ENCODE data around the gene MKNK1.

MKNK1 gene

DNA sequence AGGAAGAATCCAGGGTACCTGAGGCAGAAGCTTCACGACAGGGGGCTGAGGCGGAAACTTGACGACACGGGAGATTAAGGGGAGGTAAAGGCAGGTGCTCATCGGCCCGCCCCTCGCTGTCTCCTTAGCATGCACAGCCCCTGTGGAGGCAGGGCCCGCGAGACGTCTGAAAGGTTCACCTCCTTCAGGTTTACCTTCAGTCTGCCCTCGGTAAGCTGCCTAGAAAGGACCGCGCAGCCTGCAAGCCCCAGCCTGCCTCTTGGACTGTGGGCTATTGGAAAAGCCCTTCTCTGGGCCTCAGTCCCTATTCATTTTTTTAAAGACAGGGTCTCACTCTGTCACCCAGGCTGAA, 81.1 kb downstream of the MKNK1 start:
- no peak for DNase-seq (ENCODE audit: insufficient read length, low spot score)

DNA sequence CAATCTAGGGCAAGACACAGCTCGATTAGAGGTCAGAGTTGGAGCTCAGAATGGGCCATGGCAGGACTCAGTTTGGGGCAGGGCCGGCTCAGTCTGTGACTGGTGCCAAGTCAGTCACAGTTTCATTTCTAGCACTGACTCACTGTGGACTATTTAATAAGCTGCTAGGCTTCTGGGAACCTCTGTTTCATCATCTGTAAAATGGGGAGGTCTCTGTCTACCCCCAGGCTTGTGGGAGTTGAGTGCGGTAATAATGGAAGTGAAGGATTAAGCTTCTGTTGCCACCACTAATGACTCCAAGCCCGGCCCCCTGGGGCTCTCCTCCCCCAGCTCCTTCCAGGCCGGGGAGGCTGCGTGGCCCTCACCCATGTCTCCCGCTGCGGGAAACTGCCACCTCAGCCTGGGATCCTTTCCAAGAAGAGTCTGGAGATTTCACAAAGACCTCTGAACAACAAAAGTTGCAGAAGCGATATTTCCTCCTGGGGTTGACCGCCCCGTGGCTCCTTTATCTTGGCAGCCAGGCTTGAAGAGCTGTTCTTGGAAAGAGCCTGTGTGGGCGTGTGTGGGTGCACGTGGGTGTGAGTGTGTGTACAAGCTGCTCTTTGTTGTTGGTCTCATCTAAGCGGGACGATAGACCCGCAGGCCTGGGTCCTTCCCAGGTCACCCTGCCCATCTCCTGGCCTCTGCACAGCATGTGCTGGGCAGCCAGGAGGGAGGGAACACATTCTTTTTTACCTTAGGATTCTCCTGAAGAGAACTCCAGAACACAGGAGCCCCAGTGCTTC, 81.7 kb downstream of the MKNK1 start:
- DNase-seq (ENCODE audit: insufficient read length, low spot score) = no peak
- no peak for TF ChIP-seq POU2F2 (IDR thresholded peaks at IDR 0.05; ENCODE audit: low read depth, low read length)
- TF ChIP-seq POLR2AphosphoS5 (IDR thresholded peaks at IDR 0.05; ENCODE audit: low read depth, low read length) = no peak
- TF ChIP-seq POLR2A (IDR thresholded peaks at IDR 0.05; ENCODE audit: low read depth, low read length) = no peak
- TF ChIP-seq SPI1 (IDR thresholded peaks at IDR 0.05; ENCODE audit: low read depth, low read length) = no peak
- TF ChIP-seq TAF1 (IDR thresholded peaks at IDR 0.05; ENCODE audit: low read depth, low read length) = no peak
- TF ChIP-seq PAX5 (IDR thresholded peaks at IDR 0.05; ENCODE audit: insufficient read depth, low read length, severe bottlenecking) = no peak
- no peak for FAIRE-seq

More for the DNA sequence above, 81.1 kb downstream of the MKNK1 start:
- FAIRE-seq = no peak
- no peak for TF ChIP-seq POLR2AphosphoS5 (IDR thresholded peaks at IDR 0.05; ENCODE audit: low read depth, low read length)

DNA sequence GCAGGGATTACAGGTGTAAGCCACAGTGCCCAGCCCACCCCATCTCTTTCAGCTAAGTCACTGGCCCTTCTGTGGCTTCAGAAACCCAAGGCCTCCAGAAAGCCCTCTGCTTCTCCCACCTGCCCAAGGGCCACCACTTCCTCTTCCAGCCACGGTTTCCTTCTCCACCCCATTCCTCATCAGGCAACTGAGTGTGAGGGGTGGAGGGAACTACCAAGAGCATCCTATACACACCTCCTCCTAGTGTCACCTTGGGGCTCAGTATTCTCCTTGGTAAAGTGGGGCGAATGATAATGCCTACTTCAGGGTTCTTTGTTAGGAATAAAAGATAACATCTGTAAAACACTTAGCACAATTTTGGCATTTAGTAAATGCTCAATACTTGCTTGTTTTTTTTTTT, 82.7 kb downstream of the MKNK1 start:
- DNase-seq (ENCODE audit: insufficient read length, low spot score) (no peak), FAIRE-seq (no peak)
- TF ChIP-seq POLR2AphosphoS5 (IDR thresholded peaks at IDR 0.05; ENCODE audit: low read depth, low read length) (no peak), SPI1 (IDR thresholded peaks at IDR 0.05; ENCODE audit: low read depth, low read length) (0 out of 2 replicates have a peak, but pooled peaks have one; percentile 5)

DNA sequence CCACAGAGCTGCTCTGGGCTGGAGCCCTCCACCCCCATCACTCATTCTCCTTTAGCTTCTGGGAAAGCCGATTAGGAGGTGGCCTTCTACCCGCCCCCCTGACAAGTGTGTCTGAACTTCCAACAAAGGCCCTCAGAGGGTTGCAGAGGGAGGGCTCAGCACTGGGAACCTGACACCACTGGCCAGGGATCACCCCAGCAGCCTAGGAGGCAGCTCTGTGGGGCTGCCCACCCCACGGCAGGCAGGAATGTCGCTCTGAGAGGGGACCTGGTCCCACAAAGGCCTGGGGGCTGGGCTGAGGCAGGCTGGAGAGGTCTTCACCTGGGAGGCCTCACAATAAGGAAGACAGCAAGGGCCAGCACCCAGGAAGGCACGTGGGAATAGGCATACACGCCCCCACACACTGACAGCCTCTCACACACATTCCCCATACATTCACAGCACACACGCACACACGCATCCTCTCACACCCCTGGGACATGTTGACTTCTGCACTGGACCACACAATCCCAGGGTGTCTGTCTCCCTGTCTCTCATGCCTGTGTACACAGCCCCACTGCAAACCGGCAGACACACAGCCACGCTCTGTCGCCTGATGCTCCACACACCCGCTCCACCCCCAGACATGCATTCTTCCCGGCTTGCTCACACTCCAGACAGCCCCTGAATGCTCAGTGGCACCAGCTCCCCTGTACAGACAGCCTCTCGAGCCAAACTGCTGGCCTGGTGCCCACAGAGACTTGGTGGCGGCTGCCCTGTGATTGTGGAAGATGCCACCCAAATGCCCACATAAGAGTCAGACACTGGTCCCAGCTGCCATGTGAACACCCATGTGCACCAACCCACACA, 83.8 kb downstream of the MKNK1 start:
- no peak for FAIRE-seq

DNA sequence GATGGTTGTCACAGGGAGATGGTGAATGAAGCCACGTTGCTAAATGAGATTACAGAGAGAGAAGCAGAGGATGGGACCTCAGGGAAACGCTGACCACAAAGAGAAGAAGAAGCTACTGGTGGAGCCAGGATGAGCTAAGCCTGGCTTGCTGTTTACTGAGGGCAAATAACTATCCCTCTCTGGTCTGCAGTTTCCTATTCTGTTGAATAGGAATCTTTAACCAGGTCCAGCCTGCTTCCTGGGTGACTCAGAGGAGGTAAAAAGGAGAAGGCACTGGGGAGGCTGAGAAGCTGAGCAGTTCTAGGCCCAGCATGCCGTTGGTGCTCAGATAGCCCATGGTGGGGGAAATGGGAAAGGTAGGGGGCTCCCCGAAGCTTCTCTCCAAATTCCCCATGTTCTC, 84.9 kb downstream of the MKNK1 start:
- FAIRE-seq (no peak), DNase-seq (ENCODE audit: insufficient read length, low spot score) (no peak)
- TF ChIP-seq TAF1 (IDR thresholded peaks at IDR 0.05; ENCODE audit: low read depth, low read length) = no peak
- TF ChIP-seq POU2F2 (IDR thresholded peaks at IDR 0.05; ENCODE audit: low read depth, low read length) = no peak
- no peak for TF ChIP-seq PAX5 (IDR thresholded peaks at IDR 0.05; ENCODE audit: insufficient read depth, low read length, severe bottlenecking)
- no peak for TF ChIP-seq SPI1 (IDR thresholded peaks at IDR 0.05; ENCODE audit: low read depth, low read length)
- TF ChIP-seq POLR2AphosphoS5 (IDR thresholded peaks at IDR 0.05; ENCODE audit: low read depth, low read length) = no peak
- no peak for TF ChIP-seq POLR2A (IDR thresholded peaks at IDR 0.05; ENCODE audit: low read depth, low read length)

More for the DNA sequence above, 83.8 kb downstream of the MKNK1 start:
- TF ChIP-seq POLR2A (IDR thresholded peaks at IDR 0.05; ENCODE audit: low read depth, low read length) (no peak), POLR2AphosphoS5 (IDR thresholded peaks at IDR 0.05; ENCODE audit: low read depth, low read length) (no peak), PAX5 (IDR thresholded peaks at IDR 0.05; ENCODE audit: insufficient read depth, low read length, severe bottlenecking) (no peak), TAF1 (IDR thresholded peaks at IDR 0.05; ENCODE audit: low read depth, low read length) (no peak), POU2F2 (IDR thresholded peaks at IDR 0.05; ENCODE audit: low read depth, low read length) (no peak), SPI1 (IDR thresholded peaks at IDR 0.05; ENCODE audit: low read depth, low read length) (no peak)
- DNase-seq (ENCODE audit: insufficient read length, low spot score) = no peak

DNA sequence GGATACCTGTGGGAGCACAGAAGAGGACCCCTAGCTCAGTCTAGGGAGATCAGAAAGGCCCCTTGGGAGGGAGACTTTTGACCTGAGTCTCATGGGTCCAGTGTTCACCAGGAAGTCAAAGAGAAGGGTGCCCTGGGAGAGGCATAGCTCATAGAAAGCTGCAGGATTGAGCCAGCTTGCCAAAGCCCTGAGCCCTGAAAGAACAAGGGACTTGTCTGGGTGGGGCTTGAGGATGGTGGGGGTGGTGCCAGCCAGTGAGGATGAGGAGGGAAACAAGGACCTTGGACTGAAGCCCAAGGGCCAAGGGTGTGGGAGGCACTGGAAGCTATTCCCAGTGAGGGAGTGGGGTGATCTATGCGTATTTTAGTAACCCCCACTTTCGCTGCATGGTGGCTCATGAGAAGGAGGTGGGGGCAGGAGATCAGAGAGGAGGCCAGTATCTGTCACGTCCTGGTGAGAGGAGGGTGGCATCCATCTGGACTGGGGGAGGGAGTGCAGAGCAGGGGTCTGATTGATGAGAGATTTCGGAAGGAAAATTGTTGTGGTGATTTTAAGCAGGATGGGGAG, 86.1 kb downstream of the MKNK1 start:
- no peak for DNase-seq (ENCODE audit: insufficient read length, low spot score)
- no peak for FAIRE-seq
- no peak for TF ChIP-seq TAF1 (IDR thresholded peaks at IDR 0.05; ENCODE audit: low read depth, low read length)
- no peak for TF ChIP-seq PAX5 (IDR thresholded peaks at IDR 0.05; ENCODE audit: insufficient read depth, low read length, severe bottlenecking)

DNA sequence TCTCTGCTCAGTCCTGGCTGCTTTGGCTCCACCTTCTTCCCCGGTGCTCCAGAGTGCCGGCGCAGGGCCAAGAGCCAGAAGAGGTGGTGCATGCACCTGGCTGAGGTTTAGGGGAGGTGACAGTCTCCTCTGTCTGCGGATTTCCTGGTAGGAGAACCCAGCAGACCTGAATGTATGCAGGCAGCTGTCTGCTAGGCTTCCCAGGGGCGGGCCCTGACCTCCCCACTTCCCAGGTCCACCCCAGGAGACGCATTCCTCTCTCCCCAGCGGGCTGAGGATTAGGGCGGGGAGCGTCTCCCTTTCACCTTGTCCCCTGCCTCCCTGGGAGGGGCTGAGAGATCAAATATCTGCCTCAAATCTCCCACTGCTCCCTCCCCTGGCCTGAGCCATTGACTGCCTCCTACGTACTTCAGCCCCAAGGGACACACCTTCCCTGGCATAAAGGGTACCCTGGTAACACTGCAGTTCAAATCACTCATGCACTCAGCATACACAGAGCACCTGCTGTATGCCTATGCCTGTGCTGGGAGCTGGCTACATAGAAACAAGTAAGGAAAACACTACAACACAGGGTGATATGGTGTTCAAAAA, 87.0 kb downstream of the MKNK1 start:
- DNase-seq (ENCODE audit: insufficient read length, low spot score) = no peak
- no peak for FAIRE-seq
- TF ChIP-seq SPI1 (IDR thresholded peaks at IDR 0.05; ENCODE audit: low read depth, low read length) (no peak), POU2F2 (IDR thresholded peaks at IDR 0.05; ENCODE audit: low read depth, low read length) (no peak), POLR2AphosphoS5 (IDR thresholded peaks at IDR 0.05; ENCODE audit: low read depth, low read length) (no peak), POLR2A (IDR thresholded peaks at IDR 0.05; ENCODE audit: low read depth, low read length) (no peak)

DNA sequence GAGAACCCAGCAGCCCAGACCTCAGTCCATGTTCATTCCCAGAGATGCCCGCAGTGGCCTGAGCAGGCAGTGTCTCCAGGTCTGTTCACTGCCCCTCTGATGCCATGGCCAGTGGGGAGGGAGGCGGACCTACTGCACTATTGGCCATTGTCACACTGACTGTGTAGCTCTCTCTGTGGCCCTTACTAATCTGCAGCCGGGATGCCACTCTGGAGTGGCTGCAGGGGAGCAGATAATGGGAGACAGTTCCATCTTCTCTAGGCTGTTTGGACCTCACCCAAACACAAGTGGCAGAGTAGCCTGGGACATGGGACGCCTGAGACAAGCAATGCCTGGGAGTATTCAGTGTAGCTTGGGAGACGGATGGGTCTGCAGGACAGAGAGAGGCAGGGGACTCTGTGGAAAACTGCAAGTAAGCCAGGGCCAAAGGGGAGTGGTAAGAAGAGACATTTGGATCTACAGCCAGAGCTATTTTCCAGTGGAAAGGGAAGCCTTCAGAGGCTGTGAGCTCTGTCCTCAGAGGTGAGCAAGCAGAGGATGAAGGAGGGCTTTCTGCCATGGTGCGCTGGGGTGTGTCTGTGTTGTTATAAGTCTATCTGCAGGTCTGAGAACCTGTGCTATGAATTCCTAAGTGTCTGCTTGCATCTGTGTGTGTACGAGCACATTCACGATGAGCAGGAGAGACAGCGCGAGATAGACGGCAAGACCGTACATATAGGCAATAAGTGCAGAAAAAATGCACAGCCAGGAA, 87.7 kb downstream of the MKNK1 start:
- FAIRE-seq (no peak), DNase-seq (ENCODE audit: insufficient read length, low spot score) (no peak)
- TF ChIP-seq TAF1 (IDR thresholded peaks at IDR 0.05; ENCODE audit: low read depth, low read length) (no peak), SPI1 (IDR thresholded peaks at IDR 0.05; ENCODE audit: low read depth, low read length) (no peak), PAX5 (IDR thresholded peaks at IDR 0.05; ENCODE audit: insufficient read depth, low read length, severe bottlenecking) (no peak), POLR2A (IDR thresholded peaks at IDR 0.05; ENCODE audit: low read depth, low read length) (no peak), POU2F2 (IDR thresholded peaks at IDR 0.05; ENCODE audit: low read depth, low read length) (no peak), POLR2AphosphoS5 (IDR thresholded peaks at IDR 0.05; ENCODE audit: low read depth, low read length) (no peak)

DNA sequence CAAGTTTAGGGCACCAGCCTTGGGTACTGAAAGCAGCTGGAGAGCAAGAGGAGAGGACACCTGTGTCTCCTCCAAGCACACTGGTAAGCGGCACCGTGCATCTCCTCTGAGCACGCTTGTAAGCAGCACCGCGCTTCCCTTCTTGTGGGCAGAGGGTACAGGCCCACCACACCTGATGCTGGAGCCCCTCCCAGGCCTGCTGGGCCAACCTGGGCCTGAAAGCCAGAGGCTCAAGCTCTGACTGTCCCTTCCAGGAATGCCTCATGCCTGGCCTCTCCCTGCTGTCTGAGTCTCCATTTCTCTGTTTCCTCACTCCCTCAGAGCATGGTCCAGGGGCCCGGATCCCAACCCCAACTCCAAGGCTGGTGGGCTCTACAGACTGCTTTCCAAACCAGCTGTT, 88.5 kb downstream of the MKNK1 start:
- TF ChIP-seq TAF1 (IDR thresholded peaks at IDR 0.05; ENCODE audit: low read depth, low read length) = no peak
- no peak for TF ChIP-seq POU2F2 (IDR thresholded peaks at IDR 0.05; ENCODE audit: low read depth, low read length)
- TF ChIP-seq POLR2AphosphoS5 (IDR thresholded peaks at IDR 0.05; ENCODE audit: low read depth, low read length) = no peak
- TF ChIP-seq PAX5 (IDR thresholded peaks at IDR 0.05; ENCODE audit: insufficient read depth, low read length, severe bottlenecking) = no peak
- TF ChIP-seq POLR2A (IDR thresholded peaks at IDR 0.05; ENCODE audit: low read depth, low read length) = no peak
- TF ChIP-seq SPI1 (IDR thresholded peaks at IDR 0.05; ENCODE audit: low read depth, low read length) = no peak
- FAIRE-seq = no peak
- no peak for DNase-seq (ENCODE audit: insufficient read length, low spot score)
